ENCODE results near the gene ATG12.

Gene ATG12

DNA sequence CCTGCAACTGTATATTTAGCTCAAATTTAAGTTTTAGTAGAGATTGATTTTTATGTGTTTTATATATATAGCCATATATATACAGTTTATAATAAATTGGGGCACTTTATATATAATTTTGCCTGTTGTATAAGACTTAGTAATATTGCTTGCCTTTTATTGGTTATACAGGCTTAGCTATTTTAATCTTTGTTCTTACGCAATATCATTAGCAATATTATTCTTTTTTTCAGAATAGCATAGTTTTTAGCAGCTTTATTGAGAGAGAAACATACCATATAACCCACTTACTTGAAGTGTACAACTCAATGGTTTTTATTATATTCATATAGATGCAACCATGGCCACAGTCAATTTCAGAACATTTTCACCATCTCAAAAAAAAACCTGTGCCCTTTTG is 52.9 kb downstream of the ATG12 start:
- Histone ChIP-seq H3K36me3 (ENCODE audit: control insufficient read depth, insufficient read depth, low read length) (no peaks in the 10 kb centered on the region), H3K4me3 (replicated peaks; ENCODE audit: low read depth, low read length) (no peak overlapping the region), H3K27me3 (replicated peaks; ENCODE audit: control insufficient read depth, insufficient read depth, low read length) (no peaks in the 10 kb centered on the region; the same call in 1 of the 2 replicates)
- no peak for DNase-seq (ENCODE audit: extremely low read depth, insufficient read length)
- TF ChIP-seq, protein P1, sequence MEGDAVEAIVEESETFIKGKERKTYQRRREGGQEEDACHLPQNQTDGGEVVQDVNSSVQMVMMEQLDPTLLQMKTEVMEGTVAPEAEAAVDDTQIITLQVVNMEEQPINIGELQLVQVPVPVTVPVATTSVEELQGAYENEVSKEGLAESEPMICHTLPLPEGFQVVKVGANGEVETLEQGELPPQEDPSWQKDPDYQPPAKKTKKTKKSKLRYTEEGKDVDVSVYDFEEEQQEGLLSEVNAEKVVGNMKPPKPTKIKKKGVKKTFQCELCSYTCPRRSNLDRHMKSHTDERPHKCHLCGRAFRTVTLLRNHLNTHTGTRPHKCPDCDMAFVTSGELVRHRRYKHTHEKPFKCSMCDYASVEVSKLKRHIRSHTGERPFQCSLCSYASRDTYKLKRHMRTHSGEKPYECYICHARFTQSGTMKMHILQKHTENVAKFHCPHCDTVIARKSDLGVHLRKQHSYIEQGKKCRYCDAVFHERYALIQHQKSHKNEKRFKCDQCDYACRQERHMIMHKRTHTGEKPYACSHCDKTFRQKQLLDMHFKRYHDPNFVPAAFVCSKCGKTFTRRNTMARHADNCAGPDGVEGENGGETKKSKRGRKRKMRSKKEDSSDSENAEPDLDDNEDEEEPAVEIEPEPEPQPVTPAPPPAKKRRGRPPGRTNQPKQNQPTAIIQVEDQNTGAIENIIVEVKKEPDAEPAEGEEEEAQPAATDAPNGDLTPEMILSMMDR (IDR thresholded peaks at IDR 0.05; ENCODE audit: insufficient read depth, low read length, poor library complexity, severe bottlenecking): no peak

DNA sequence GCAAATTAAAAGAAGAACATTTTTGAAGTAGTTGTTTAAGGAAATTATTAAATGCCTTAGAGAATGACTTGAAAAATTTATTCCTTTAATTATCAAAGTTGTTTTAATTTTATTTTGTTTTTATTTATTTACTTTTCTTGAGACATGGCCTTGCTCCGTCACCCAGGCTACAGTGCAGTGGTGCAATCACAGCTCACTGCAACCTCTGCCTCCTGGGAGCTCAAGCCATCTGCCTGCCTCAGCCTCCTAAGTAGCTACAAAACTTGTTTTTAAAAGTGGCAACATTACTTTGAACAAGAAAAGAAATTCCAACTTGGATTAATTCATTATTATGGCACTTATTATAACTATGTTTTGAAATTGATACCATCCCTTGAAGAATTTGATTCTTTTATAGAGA is 53.9 kb downstream of the ATG12 start:
- TF ChIP-seq, protein P1 (IDR thresholded peaks at IDR 0.05; ENCODE audit: insufficient read depth, low read length, poor library complexity, severe bottlenecking): no peak
- H3K27me3 ChIP-seq (replicated peaks; ENCODE audit: control insufficient read depth, insufficient read depth, low read length): no peaks in the 10 kb centered on the region; the same call in 1 of the 2 replicates
- DNase-seq (ENCODE audit: extremely low read depth, insufficient read length): no peak
- no peak overlapping the region for H3K4me3 ChIP-seq (replicated peaks; ENCODE audit: low read depth, low read length)
- H3K36me3 ChIP-seq (ENCODE audit: control insufficient read depth, insufficient read depth, low read length): no peaks in the 10 kb centered on the region

DNA sequence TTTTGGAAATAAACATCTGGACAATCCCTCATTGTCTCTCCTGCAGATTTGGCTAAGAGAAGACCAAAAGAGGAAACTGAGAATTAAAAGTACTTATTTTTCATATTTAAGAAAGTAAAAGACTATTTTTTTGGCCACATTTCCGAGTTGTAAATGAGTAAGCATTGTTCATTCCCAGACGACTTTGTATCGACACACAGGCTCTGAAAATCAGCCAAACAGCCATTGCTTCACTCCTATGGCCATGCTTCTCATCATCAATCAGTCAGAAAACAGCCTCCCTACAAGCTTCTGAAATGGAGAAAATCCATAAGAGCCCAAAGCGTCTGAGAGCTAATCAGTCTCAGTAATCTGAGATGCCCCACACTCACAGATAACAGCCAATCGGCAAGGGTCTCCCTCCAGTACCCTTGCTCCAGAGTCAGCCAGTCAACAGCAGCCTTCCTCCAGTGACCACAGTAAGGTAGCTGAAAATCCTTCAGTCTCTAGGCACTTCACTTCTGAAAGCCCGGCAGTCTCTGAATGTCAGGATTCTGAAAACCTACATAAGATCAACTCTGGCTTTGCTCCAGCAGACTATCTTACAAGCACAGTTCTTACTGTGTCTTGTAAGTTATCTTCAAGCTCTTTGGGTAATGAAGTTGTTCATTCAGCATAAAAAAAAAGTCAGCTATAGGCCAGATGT is 55.8 kb downstream of the ATG12 start:
- DNase-seq (ENCODE audit: extremely low read depth, insufficient read length): no peak

DNA sequence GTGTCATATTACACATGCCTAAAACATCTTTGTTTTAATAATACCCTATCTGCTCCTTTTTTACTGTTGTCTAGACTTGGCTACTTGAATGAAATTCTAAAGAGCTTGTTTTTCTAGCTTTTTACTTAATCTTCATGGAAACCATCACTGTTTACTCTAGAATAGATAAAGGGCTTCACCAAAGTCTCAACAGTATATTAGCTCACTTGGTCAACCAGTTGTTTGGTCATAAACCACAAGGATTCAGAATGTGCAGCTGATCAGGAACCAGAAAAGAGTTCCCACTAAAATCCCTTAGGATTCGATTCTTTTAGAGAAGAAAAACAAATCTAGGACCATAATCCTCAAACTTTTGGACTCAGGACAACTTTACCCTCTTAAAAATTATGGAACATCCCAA is 62.9 kb downstream of the ATG12 start:
- H3K4me3 ChIP-seq (replicated peaks; ENCODE audit: low read depth, low read length): no peak overlapping the region
- no peaks in the 10 kb centered on the region for H3K36me3 ChIP-seq (ENCODE audit: control insufficient read depth, insufficient read depth, low read length)
- TF ChIP-seq, protein P1 (IDR thresholded peaks at IDR 0.05; ENCODE audit: insufficient read depth, low read length, poor library complexity, severe bottlenecking): no peak
- DNase-seq (ENCODE audit: extremely low read depth, insufficient read length): no peak
- H3K27me3 ChIP-seq (replicated peaks; ENCODE audit: control insufficient read depth, insufficient read depth, low read length): no peaks in the 10 kb centered on the region

More for the DNA sequence above, 55.8 kb downstream of the ATG12 start:
- H3K4me3 ChIP-seq (replicated peaks; ENCODE audit: low read depth, low read length): no peak overlapping the region
- no peaks in the 10 kb centered on the region; the same call in 1 of the 2 replicates for H3K27me3 ChIP-seq (replicated peaks; ENCODE audit: control insufficient read depth, insufficient read depth, low read length)
- no peaks in the 10 kb centered on the region for H3K36me3 ChIP-seq (ENCODE audit: control insufficient read depth, insufficient read depth, low read length)
- TF ChIP-seq, protein P1 (IDR thresholded peaks at IDR 0.05; ENCODE audit: insufficient read depth, low read length, poor library complexity, severe bottlenecking): no peak

Data from GM06990 (cell line).